ENCODE measurements around the gene DSC1.

The DSC1 gene

DNA sequence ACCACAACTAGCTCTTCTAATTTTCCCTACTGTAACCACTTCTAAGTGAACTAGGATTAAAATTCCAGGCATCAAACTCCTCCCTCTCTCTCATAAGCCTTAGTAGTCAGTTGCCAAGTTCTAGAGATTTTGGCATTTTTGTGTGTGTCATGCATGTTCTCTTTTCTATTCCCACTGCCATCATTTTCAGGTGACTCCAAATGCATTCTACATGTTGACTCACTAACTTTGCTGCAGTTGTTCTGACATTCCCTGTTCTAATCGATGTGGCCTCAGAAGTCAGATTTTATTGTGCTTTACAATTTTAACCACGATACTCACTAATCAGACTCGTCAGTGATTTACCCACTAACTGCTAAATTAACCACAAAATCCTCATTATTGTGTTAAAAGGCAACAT lies 13.3 kb downstream of the DSC1 start:
- no peak for TF ChIP-seq GATA3 (IDR thresholded peaks at IDR 0.05; ENCODE audit: low read depth, low read length)
- TF ChIP-seq GATA2 (IDR thresholded peaks at IDR 0.05; ENCODE audit: low read depth, low read length), result no peak

GRCh38 chr18:31148600-31148999 lies 14.1 kb downstream of the DSC1 start:
- TF ChIP-seq GATA2 (IDR thresholded peaks at IDR 0.05; ENCODE audit: low read depth, low read length) (no peak), GATA3 (IDR thresholded peaks at IDR 0.05; ENCODE audit: low read depth, low read length) (no peak)

GRCh38 chr18:31146809-31147208 lies 15.8 kb downstream of the DSC1 start:
- TF ChIP-seq GATA3 (IDR thresholded peaks at IDR 0.05; ENCODE audit: low read depth, low read length), result no peak
- TF ChIP-seq GATA2 (IDR thresholded peaks at IDR 0.05; ENCODE audit: low read depth, low read length), result no peak

- TF ChIP-seq GATA2 (IDR thresholded peaks at IDR 0.05; ENCODE audit: low read depth, low read length) (no peak), GATA3 (IDR thresholded peaks at IDR 0.05; ENCODE audit: low read depth, low read length) (no peak)
Observed at GRCh38 chr18:31143025-31143424, 19.6 kb downstream of the DSC1 start.

- TF ChIP-seq GATA2 (IDR thresholded peaks at IDR 0.05; ENCODE audit: low read depth, low read length) (no peak), GATA3 (IDR thresholded peaks at IDR 0.05; ENCODE audit: low read depth, low read length) (no peak)
Observed at GRCh38 chr18:31138709-31139108, 23.9 kb downstream of the DSC1 start.

DNA sequence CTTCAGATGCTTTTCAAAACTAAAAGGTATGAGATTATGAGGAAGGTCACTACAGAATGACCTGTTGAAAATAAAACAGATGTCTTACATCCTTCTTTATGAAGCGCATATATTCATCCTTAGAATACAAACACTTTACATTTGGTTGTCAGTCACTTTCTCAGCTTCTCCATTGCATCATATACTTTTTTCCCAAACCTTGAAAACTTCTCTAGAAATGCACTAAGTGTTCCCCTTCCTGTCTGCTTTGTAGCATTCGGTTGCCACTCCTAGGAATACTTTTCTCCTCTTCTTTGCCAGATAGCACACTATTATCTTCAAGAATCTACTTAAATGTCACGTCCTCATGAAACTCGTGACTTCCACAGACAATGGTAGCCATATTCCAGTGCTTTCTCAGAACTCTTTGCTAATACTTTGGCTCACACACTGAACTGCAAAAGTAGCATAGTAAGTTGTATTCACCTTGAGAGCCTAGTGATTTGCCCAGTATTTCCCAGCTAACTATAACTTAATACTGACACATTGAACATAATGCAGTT lies 27.6 kb downstream of the DSC1 start:
- TF ChIP-seq GATA2 (IDR thresholded peaks at IDR 0.05; ENCODE audit: low read depth, low read length) (no peak), GATA3 (IDR thresholded peaks at IDR 0.05; ENCODE audit: low read depth, low read length) (no peak)

DNA sequence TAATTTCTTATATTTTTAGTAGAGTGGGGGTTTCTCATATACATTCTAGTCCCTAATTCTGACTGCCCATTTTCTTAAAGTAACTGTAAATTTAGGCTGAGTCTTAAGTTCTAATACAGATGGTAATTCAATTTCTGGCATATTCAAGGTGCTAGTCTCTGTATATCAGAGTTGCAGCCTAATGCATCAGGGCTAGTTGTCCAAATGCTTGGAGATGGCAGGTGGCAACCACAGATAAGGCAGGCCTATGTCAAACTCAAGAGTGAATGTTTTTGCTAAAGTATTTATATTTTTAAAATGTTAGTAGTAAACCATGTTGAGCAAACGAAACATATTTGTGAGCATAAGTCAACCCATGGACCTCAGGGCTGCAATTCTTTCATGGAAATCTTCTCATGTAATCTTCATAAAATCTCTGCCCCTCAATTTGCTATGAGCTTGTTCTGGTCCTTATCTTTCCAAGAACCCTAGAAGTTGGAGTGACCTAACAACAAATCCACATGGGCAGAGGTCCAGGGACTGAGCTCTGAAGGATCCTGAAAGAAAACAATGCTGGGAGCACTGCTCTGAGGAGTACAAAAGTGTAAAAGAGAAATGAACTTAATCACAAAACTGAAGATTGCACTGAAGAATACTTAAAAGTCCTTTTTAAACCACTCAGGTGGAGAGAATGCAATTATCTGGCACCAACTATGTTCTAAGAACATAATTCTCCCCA lies 33.1 kb downstream of the DSC1 start:
- TF ChIP-seq GATA3 (IDR thresholded peaks at IDR 0.05; ENCODE audit: low read depth, low read length) (no peak), GATA2 (IDR thresholded peaks at IDR 0.05; ENCODE audit: low read depth, low read length) (no peak)

DNA sequence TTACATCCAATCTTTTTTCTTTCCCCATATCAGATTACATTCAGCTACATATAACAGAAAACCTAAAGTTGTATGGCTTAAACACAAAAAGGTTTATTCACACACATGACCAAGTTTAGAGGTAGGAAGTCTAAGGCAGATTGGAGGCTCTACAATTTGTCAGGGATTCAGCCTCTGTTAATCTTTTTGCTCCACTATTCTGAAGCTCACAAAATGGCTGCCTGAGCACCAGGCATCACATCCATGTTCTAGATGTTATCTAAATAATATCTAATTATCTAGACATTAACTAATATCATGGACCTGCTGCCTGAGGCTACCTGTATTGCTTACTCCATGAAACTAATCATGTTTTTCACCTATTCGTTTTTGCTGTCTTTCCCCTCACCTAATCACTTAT lies 36.8 kb downstream of the DSC1 start:
- TF ChIP-seq GATA2 (IDR thresholded peaks at IDR 0.05; ENCODE audit: low read depth, low read length) (no peak), GATA3 (IDR thresholded peaks at IDR 0.05; ENCODE audit: low read depth, low read length) (no peak)

GRCh38 chr18:31120594-31120993 lies 42.1 kb downstream of the DSC1 start:
- TF ChIP-seq GATA3 (IDR thresholded peaks at IDR 0.05; ENCODE audit: low read depth, low read length), result no peak
- TF ChIP-seq GATA2 (IDR thresholded peaks at IDR 0.05; ENCODE audit: low read depth, low read length), result no peak

DNA sequence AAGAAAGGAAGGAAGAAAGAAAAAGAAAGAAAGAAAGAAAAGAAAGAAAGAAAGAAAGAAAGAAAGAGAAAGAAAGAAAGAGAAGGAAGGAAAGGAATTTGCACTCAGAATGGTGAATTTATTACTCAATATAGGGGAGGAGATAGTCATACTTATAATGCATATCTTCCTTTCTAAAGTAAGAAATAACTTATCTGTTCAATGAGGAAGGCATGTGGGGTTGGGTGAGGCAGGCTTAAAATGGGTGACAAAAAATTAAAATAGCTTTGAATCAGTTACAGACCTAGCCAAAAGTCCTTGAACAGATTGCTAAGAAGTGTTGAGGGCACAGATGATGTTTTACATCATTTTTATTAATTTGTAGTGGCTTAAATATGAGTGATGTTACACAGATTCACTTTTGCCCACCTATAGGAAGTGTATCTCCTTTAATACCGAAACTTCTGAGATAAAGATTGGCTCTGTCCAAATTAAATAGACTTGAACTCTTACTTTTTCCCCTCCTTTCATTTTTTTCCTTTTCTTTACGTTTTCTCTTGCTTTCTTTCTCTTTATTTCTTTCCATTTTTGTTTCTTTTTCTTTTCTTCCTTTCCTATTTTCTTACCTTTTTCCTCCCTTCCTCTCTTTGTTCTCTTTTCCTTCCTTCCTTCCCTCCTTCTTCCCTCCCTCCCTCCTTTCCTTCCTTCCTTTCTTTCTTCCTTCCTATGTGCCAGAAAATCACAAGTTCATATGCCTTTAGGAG lies 45.6 kb downstream of the DSC1 start:
- TF ChIP-seq GATA2 (IDR thresholded peaks at IDR 0.05; ENCODE audit: low read depth, low read length), result no peak
- TF ChIP-seq GATA3 (IDR thresholded peaks at IDR 0.05; ENCODE audit: low read depth, low read length), result no peak

- no peak for TF ChIP-seq GATA2 (IDR thresholded peaks at IDR 0.05; ENCODE audit: low read depth, low read length)
- no peak for TF ChIP-seq GATA3 (IDR thresholded peaks at IDR 0.05; ENCODE audit: low read depth, low read length)
Observed at GRCh38 chr18:31112804-31113203, 49.9 kb downstream of the DSC1 start.

DNA sequence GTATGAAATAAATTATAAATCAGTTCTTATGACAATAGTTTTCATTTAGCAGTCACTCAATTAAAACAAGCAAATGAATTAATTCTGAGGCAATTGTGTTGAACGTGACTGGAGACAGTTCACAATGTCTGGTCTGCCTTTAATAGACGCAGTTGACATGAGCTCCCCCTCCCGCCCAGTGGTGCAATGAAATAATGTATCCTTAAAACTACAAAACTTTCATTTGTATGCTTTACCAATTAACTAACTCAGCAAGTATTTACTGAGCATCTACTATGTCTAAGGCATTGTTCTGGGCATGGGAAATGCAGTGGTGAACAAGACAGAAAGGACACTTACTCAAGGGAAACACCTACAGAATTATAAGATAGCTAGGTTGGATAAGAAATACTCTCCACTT lies 56.9 kb downstream of the DSC1 start:
- no peak for TF ChIP-seq GATA3 (IDR thresholded peaks at IDR 0.05; ENCODE audit: low read depth, low read length)
- no peak for TF ChIP-seq GATA2 (IDR thresholded peaks at IDR 0.05; ENCODE audit: low read depth, low read length)

DNA sequence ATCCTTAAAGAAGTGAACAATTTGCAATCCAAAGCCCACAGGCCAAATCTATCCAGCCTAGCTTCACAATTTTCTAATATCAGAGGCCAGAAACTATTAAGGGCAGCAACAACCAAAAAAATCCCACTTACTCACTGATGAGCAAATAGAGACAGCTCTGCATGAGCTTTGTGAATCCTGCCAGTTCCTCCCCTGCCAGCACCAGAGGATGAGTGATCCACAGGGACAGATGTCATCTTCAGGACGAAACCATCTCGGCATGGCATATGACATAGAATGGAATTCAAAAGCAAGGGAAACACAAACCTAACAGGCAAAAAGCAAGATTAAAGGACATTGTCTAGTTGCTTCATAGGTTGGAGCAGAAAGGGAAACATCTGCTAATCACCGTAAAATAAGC lies 58.2 kb downstream of the DSC1 start:
- TF ChIP-seq GATA3 (IDR thresholded peaks at IDR 0.05; ENCODE audit: low read depth, low read length), result no peak
- TF ChIP-seq GATA2 (IDR thresholded peaks at IDR 0.05; ENCODE audit: low read depth, low read length), result no peak

DNA sequence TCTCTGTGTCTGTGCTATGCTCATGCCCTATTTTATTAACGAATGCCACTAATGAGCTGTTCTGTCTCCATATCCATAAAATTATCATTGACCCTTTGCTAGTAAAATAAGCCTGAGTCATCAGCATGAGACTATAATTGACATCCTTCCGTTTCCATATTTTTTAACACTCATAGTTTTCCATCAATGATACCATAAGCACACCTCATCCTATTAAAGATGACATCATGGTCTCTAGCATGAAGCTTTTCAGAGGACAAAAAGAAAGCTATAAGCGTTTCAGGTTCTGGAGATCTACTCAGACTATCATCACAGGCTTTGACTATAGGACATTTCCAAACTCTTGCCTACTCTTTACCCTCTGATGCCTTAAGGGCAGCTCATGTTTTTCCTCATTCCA lies 59.2 kb downstream of the DSC1 start:
- no peak for TF ChIP-seq GATA2 (IDR thresholded peaks at IDR 0.05; ENCODE audit: low read depth, low read length)

GRCh38 chr18:31102941-31103340 lies 59.7 kb downstream of the DSC1 start:
- TF ChIP-seq GATA3 (IDR thresholded peaks at IDR 0.05; ENCODE audit: low read depth, low read length) (no peak), GATA2 (IDR thresholded peaks at IDR 0.05; ENCODE audit: low read depth, low read length) (no peak)

Data from SH-SY5Y (cell line).